Measurements from ENCODE around the gene C16orf90. TPM values are rescaled to one million over a fixed set of nuclear protein-coding genes. Genes with fewer than 3 reads are reported as not detected.

C16orf90 gene
- total RNA-seq, 2 donors from 2014 or later = not detected

DNA sequence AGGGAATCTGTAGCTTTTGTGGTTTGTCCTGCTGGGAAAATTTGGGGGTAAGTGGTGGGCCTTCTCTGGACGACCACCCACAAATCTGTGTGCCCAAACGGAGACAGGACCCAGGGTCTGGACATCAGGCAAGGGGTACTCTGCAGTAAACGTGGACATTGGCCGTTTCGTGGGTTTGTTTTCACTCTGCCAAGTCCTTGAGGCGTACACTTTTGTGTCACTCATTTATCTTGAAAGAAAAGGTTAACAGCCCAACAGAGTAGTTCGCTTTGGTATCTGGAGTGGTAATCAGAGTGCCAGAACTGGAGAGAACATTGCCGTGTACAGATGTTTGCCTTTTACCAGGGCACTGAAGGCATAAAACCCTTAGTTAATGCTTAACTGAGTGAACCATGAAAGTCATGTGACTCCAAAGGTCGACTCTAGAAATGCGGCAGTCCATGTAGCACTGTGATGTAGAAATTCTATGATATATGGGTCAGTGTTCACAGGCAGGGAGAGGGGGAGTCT lies 36.4 kb downstream of the C16orf90 start:
- Histone ChIP-seq H3K9me3 (no peaks in the 10 kb centered on the region), H3K4me1 (peaks cover 68% of the 10 kb centered on the region), H3K27me3 (no peaks in the 10 kb centered on the region), H3K36me3 (replicated peaks in 1 of 2; ENCODE audit: insufficient read depth in 1 of 2, low read depth in 2 of 2) (no peaks in the 10 kb centered on the region), H3K27ac (peak overlapping the region; percentile 93 to 98 (median 96)), H3K4me3 (peak overlapping the region; percentile 48 to 72)
- TF ChIP-seq POLR2A (IDR thresholded peaks at IDR 0.05) = peak; percentile 21 to 84 (median 78)
- TF ChIP-seq, protein P1, sequence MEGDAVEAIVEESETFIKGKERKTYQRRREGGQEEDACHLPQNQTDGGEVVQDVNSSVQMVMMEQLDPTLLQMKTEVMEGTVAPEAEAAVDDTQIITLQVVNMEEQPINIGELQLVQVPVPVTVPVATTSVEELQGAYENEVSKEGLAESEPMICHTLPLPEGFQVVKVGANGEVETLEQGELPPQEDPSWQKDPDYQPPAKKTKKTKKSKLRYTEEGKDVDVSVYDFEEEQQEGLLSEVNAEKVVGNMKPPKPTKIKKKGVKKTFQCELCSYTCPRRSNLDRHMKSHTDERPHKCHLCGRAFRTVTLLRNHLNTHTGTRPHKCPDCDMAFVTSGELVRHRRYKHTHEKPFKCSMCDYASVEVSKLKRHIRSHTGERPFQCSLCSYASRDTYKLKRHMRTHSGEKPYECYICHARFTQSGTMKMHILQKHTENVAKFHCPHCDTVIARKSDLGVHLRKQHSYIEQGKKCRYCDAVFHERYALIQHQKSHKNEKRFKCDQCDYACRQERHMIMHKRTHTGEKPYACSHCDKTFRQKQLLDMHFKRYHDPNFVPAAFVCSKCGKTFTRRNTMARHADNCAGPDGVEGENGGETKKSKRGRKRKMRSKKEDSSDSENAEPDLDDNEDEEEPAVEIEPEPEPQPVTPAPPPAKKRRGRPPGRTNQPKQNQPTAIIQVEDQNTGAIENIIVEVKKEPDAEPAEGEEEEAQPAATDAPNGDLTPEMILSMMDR (IDR thresholded peaks at IDR 0.05) = no peak
- WGBS, 2 donors = 1 to 6% methylated on average over 10 of the region's 10 CpGs
- ATAC-seq = peak; percentile 68
- peak; percentile 50 to 84 (median 68) for DNase-seq
- intact Hi-C loops (cut with DNase I) = no loop called here

DNA sequence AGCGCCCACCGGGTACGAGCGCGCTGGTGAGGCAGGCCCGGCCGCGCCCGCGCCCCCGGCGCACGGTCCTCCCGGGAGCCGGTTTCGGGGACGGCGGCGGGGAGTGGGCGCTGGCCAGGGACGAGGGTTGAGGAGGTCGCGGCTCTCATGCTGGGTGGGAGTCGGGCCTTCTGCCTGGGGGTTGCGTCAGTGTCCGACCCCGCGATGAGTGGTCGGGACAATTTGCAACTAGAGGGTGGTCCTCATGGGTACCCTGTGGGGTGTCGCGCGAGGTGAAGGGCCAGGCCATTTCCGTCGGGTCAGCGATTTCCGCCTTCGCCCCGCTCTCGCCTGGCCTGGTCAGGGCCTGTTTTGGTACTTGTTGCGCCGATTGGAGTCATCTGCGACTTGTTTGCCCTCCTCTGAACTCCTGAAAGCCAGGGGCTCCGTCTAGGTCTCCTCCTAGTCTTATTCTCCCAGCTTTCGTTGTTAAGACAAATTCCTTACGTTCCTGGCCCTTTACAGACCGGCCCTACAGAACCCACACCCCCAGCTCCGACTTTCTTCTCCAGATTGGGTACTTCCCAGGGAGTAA lies 36.9 kb downstream of the C16orf90 start:
- Histone ChIP-seq H3K9me3 (no peaks in the 10 kb centered on the region), H3K27me3 (no peaks in the 10 kb centered on the region), H3K4me1 (peaks cover 70% of the 10 kb centered on the region), H3K27ac (peak overlapping the region; percentile 93 to 98 (median 96)), H3K36me3 (replicated peaks in 1 of 2; ENCODE audit: insufficient read depth in 1 of 2, low read depth in 2 of 2) (no peaks in the 10 kb centered on the region), H3K4me3 (peak overlapping the region; percentile 48 to 72)
- peak in 3 of 4 donors; percentile 33 to 48 (median 40) for DNase-seq
- TF ChIP-seq POLR2A (IDR thresholded peaks at IDR 0.05) = no peak
- TF ChIP-seq, protein P1 (IDR thresholded peaks at IDR 0.05) = no peak
- WGBS, 2 donors = 0% methylated on average over 17 to 33 of the region's 47 CpGs
- peak; percentile 1 for ATAC-seq
- intact Hi-C loops (cut with DNase I) = no loop called here

DNA sequence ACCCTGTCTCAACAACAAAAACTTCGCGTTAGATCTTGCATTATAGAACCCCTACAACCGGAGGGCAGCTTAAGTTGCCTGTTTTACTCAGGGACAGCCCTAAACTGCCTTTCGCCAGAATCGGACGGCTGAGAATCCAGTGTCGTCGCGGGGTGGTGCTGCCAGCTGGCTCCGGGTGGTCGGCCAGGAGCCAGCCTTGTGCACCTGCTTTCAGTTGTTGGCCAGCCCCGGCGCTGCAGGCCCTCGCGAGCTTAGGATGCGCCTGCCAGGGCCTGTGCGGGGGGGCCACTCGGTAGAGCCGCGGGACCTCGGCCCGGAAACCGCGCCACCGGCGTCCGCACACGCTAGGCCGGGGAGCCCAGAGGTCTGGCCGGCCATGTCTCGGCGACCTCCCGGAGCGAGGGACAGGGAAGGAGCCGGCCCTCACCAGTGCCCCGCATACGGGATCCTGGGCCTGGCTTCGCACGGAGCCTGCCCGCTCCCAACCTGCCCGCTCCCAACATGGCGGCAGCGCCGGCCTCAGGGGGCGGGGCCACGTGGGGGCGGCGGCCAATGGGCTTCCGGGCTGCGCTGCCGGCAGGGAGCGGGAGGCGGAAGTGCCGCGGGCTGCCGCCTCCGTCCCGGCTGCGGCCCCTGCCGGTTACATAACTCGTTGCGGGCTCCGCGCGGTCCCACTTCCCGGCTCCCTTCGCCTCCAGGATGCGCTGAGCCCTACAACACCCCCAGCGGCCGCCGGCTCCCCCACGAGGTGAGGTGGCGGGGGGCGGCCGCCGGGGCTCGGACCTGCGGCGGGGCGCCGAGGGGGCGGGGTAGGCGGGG lies 37.6 kb downstream of the C16orf90 start:
- Histone ChIP-seq H3K27me3 (no peaks in the 10 kb centered on the region), H3K27ac (peak overlapping the region; percentile 93 to 98 (median 96)), H3K9me3 (no peaks in the 10 kb centered on the region), H3K4me1 (peaks cover 67% of the 10 kb centered on the region), H3K4me3 (peak overlapping the region; percentile 48 to 72), H3K36me3 (replicated peaks in 1 of 2; ENCODE audit: insufficient read depth in 1 of 2, low read depth in 2 of 2) (no peaks in the 10 kb centered on the region)
- ATAC-seq (peak; percentile 90), DNase-seq (peak; percentile 91 to 95 (median 94))
- intact Hi-C loops (cut with DNase I) = no loop called here
- 0 to 4% methylated on average over 3 to 64 of the region's 83 CpGs for WGBS, 2 donors
- TF ChIP-seq POLR2A (IDR thresholded peaks at IDR 0.05) = peak; percentile 54 to 75 (median 65)
- TF ChIP-seq, protein P1 (IDR thresholded peaks at IDR 0.05) = peak; percentile 25 to 67 (median 35)

DNA sequence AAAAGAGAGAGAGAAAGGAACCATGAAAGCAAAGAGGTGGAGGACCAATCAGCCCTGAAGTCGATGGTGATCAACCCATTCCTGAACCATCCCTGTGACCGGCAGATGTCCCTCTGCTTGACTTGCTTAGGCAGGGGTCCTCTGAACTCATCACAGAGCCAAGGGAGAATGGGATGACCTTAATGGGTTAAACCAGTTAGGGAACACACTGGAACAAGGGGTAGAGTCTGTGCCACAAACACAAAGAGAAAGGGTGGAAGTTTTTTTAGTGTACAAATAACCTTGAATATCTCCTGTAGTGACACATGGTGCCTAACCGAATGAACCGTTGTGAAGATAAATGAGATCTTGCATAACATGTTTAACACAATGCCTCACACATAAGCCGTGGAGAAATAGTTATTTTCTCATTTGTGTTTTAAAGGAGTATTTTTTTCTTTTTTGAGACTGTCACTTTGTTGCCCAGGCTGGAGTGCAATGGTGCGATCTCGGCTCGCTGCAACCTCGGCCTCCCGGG lies 40.6 kb downstream of the C16orf90 start:
- Histone ChIP-seq H3K27ac (peak overlapping the region in 3 of 4 donors; percentile 39 to 96 (median 47)), H3K27me3 (no peaks in the 10 kb centered on the region), H3K4me1 (peaks cover 37% of the 10 kb centered on the region), H3K9me3 (no peaks in the 10 kb centered on the region), H3K4me3 (no peak overlapping the region), H3K36me3 (replicated peaks in 1 of 2; ENCODE audit: insufficient read depth in 1 of 2, low read depth in 2 of 2) (no peaks in the 10 kb centered on the region)
- ATAC-seq = no peak
- TF ChIP-seq POLR2A (IDR thresholded peaks at IDR 0.05) = no peak
- TF ChIP-seq, protein P1 (IDR thresholded peaks at IDR 0.05) = no peak
- WGBS, 2 donors = 54 to 59% methylated on average over 10 of the region's 10 CpGs
- intact Hi-C loops (cut with DNase I) = no loop called here
- no peak for DNase-seq
